Measurements from ENCODE around the gene LYAR. TPM values are rescaled to one million over a fixed set of nuclear protein-coding genes. Genes with fewer than 3 reads are reported as not detected.

The LYAR gene
- total RNA-seq: 6.3 and 12.0 TPM in 2 replicates

GRCh38 chr4:4289941-4290850 lies at the start of gene LYAR, which contains the start of gene ZBTB49:
Gene LYAR, minus strand, starts transcription at chr4:4290154. Its CDS starts 6,412 bp downstream, at chr4:4283742.
Gene ZBTB49, plus strand, starts transcription at chr4:4290251. Its CDS starts 9,695 bp downstream, at chr4:4299946.

GRCh38 chr4:4248029-4248884 lies 41.7 kb downstream of the LYAR start, which contains the start of gene TMEM128:
Gene TMEM128, minus strand, starts transcription at chr4:4248223. Its CDS starts 21 bp downstream, at chr4:4248202.

GRCh38 chr4:4226606-4227438 lies 63.1 kb downstream of the LYAR start, which contains the start of gene OTOP1:
Gene OTOP1, minus strand, starts transcription at chr4:4226929. Its CDS starts 65 bp downstream, at chr4:4226864.

Other genes with a start within 250 kb of the LYAR start
- not detected in 2 replicates for gene OTOP1, start 63.2 kb downstream of the LYAR start, total RNA-seq
- gene TMEM128, start 41.9 kb downstream of the LYAR start, total RNA-seq: 24.3 and 39.8 TPM in 2 replicates
- 2.1 and 3.7 TPM in 2 replicates for gene ZBTB49, start 97 bp upstream of the LYAR start, total RNA-seq
- gene NSG1, start 96.9 kb upstream of the LYAR start, total RNA-seq: 0.80 and 5.3 TPM in 2 replicates